Superior temporal gyrus (tissue), 1 donor: Measurements from ENCODE around the gene MAMDC4.
A peak's percentile ranks its signal among the peaks of the same experiment; 100 is the strongest.
"Not testable (repeated sequence)": the region's sequence is repeated elsewhere in the genome, so short reads cannot be mapped to it uniquely, and the experiment has no call there.

Source experiments
- DNase-seq: peaks from one replicate; pipeline ENCODE4 v3.0.0-alpha.2; 2016; ENCODE audit errors: extremely low spot score

Gene MAMDC4

DNA sequence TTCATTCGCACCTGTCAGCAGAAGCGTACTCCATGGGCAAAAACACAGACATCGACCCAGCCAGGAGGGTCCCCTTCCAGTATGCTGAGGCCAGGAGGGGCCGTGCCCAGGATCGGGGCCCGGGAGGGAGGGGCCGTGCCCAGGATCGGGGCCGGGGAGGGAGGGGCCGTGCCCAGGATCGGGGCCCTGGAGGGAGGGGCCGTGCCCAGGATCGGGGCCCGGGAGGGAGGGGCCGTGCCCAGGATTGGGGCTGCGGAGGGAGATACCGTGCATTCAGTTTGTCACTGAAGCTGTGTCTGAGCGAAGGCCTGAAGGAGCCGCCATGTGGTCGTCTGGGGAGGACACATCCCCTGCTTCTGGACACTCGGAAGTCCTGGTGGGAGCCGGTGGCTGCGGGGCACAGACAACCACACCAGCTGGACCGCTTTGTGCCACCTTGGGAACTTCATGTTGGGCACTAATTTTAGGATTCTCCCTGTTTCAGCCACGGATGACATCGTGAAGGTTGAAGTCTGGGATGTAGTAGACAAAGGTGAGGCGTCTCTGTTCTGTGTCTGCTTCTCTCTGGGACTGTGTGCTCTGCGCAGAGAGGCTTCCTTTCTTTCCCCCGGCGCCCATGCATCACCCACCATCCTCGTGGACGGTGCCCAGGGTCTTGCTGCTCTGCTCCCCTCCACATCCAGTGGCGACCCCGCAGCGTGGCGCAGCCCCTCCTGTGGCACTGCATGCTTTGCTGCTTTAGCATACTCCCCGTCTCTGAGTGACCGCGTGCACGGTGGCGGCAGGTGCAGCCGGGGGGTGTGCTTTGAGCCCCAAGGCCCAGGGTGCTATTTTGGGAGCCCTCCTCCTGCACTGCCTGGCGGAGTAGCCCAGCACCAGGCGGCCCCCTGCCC lies 26.6 kb upstream of the MAMDC4 start:
- no peak for DNase-seq

DNA sequence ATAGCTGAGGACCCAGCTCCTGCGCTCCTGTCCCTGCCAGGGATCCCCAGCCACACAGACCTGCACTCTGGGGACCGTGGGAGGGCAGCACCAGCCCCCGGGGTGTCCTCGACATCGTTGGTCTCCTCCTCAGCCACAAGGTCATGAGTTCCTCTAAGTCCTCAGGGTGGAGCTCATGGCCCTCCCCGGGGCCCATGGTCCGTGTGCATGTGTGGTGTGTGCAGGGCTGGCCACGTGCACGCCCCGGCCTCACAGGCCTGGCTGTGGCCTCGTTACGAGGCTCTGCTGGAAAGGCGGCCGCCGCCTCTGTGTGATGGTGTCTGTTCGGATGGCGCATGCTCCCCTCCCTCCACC lies 26.0 kb upstream of the MAMDC4 start:
- DNase-seq = no peak

DNA sequence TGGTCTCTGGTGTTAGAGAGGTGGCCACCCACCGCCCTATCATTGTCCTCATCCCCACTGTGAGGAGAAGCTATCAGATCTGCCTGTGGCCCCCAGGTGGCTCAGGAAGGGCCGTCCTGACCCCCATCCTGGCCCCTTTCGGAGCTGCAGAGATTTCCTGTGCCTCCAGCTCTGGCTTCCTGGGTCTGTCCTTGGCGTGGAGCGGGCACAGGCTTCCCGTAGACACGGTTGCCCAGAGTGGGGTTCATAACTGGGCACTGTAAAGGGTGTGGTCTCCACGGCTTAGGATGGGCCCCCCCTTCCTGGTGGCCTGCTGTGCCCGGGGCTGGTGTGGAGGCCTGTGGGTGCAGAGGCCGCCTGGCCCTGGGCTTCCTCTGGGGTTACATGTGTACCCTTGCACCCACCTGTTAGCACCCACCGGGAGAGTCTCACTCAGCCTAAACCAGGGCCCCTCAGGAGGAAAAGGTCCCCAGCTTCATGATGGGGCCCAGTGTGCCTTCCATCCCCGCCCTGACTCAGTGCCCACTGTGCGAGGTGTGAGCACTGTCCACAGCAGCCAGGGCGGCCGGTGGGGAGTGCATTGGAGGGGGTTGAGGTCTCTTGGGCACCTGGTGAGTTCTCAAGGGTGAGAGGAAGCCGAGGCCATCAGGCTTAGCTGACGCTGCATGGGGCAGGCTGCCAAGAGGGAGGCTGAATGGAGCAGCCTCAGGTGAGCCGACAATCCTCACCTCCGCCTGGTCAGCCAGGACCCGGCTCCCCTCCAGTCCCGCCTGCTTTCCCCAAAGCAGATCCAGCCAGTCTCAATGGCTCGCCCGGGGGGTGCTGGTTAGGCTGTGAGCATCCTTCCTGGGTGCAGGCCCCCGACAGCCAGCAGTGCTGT lies 25.2 kb upstream of the MAMDC4 start:
- DNase-seq = no peak

GRCh38 chr9:136827794-136828473 lies 24.2 kb upstream of the MAMDC4 start:
- no peak for DNase-seq

DNA sequence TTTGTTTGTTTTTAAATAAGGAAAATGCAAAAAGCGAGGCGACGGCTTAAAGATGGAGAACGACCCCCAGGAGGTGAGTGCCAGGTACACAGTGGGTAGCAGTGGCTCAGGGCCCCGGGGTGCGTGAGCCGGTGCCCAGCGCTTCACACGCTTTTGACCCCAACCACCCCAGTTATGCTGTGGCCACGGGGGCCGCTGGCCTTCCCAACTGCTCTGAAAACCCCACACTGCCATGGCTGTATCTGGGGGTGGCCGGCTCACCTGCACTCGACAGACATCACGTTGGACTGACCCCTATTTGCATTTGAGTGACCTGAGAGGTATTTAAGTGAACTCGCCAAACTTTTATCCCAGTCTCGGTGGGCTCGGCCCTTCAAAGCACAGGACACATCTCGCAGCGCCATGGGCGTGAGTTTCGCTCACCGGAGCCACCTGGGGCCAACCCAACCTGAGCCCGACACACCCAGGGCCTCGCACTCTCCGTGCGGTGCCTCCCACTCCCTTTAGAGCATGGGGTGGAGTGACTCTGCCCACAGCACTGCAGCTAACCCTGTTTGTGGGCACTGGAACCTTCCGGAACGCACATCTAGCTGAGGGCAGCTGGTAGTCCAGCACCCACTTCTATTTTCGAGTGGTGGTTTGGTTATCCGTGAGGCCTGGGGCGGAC lies 23.5 kb upstream of the MAMDC4 start:
- DNase-seq = no peak

GRCh38 chr9:136829412-136829811 lies 22.7 kb upstream of the MAMDC4 start:
- DNase-seq = no peak

DNA sequence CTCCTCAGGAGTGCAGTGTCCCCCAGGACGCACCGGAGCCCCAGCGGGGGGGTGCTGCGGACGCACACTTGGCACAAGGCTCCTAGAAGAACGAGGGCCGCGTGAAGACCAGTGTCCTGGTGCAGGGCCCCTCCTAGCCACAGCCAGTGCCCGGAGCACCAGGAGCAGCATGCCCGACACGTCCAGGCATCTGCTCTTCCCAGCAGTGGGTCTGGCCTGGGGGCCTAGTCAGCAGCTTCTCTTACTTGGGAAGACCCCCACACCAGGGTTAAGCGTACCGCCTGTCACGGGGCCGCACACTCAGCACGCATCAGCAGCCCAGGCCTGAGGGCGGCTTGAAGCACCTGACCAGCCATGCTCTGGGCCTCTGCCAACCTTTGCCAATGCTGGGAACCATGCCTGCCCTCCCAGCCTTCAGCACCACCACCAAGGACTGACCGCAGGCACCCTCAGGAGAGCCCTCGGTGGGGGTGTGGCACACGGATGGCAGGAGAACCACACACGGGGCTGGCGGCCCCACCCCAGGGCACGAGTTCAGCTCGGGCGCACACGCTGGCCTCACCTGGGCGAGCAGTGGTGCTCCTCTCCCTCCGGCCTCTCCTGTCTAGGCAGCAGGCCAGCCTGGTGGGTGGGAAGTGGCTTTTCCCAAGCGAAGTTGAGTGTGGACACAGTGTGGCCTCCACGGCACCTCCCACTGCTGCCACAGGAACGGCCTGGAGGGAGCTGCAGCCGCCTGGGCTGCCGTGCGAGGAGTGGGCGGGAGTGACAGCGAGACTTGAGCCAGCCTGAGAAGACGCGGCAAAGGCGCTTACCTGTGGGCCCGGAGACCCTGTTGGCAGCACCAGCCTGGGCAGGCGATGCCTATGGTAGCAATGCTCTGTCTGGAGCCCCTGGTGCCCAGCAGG lies 21.9 kb upstream of the MAMDC4 start:
- DNase-seq = no peak

DNA sequence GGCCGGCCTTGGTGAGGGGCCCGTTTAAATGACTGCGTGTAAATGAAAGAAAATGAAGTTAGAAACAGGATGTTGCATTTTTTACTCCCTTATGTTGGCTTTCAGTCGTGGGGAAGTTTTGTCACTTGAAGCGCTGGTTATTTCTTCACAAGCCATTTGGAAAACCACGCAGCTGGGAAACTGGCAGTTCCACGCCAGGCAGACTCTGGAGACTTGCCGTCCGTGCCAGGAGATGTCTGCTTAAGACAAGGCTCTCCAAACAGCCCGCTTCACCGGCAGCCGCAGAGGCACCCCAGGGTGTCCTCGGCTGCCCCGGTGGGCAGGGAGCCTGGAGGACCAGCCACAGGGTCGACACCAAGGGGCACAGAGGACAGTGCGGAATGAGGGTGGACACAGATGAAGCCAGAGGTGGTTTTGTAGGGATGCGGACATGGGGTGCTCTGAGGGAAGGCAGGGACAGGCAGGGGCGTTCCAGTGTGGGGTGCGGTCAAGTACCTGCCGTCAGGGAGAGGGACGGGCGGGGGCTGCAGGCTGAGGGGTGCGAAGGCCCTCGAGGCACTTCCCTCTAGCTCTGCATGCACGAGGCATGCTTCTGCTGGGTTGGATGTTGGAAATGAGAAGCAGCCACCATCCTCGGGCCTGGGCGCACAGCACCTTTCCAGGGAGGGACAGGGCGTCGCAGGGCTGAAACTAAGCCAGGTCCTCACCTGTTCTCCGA lies 21.0 kb upstream of the MAMDC4 start:
- DNase-seq = peak; percentile 43

- no peak for DNase-seq
Observed at GRCh38 chr9:136831720-136832104, 20.4 kb upstream of the MAMDC4 start.

DNA sequence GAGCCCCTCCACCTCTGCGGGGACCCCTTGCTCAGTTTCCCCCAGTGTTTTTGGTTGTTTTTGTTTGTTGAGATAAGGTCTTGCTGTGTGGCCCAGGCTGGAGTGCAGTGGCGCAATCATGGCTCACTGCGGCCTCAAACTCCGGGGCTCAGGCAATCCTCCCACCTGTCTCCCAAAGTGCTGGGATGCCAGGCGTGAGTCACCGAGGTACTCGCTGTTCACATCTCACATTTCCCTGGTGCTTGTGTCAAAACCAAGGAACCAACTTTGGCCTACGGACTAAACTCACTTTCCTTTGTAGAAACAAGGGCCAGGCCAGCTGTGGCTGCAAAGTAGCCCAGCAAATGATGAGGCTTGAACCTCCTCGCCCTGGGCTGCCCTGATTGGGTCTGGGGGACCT lies 19.6 kb upstream of the MAMDC4 start:
- DNase-seq = no peak

GRCh38 chr9:136833381-136834048 lies 18.6 kb upstream of the MAMDC4 start:
- not testable (repeated sequence) for DNase-seq

DNA sequence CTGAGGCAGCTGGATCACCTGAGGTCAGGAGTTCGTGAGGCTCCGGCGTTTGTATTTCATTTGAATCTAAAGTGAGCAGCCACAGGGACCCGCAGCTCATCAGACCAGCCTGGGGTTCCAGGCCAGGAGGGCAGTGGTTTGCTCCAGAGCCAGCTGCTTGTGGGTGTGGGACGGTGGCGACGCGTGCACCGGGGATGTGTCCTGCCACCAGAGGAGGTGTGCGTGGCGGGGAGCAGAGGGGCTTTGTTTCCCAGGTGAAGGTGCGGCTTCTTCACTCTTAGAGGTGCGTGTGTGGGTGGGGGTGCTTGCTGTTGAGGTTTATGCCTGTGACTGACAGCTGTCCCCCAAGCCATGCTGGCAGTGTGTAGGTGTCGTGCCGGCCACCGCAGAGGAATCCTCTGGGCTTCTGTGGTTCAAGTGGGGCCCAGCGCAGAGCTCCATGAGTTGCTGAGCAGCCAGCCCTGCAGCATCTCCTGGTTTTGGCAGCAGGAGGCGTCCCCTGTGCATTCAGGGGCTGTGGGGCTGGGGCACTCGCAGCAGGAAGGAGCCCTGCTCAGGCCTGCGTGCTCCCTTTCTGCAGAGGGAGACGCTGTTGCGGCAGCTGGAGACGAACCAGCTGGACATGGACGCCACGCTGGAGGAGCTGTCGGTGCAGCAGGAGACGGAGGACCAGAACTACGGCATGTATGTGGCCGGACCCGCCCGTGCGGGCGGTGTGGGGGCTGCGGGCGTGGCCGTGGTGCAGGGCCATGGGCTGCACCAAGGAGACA lies 16.8 kb upstream of the MAMDC4 start:
- DNase-seq = no peak

DNA sequence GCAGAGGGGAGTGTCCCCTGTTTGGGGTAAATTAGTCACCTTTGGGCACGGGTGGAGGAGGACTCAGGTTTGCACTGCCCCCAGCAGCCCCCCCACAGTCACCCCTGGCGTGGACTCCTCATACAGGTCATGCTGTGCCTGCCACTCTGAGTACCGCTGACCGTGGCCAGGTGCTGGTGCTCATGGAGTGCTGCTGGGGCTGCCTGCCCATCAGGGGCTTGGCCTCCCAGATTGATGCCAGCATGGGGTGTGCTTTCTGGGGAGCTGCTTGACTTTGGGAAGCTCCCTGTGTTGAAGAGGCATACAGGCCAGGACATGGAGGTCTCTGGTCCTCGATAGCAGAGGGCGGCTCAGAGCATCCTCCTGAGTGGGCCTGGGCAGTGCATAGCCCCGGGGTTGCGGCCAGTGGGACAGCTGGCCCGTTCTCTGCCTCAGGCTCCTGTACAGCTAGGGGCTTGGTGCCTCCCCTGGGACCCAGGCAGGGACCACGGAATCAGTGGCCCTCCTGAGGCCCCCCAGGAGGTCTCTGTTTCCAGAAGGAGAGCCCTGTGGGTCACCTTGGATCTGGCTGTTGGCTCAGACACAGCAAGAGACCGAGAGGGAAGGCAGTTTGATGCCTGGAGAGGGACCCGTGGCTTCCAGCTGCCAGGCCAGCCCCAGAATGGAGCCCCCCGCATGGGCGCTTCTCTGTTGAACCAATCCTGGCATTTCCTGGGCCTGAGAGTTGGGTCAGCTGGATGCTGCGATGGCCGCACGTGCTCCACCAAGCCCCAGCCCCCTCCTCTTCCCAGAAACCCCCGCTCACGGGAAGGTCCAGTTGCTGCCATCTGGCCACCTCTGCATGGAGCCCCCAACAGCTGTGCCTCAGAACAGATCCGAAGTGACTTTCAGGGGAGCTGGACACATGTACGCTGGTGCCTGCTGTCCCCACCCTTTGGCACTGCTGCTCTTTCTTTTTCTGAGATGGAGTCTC lies 15.9 kb upstream of the MAMDC4 start:
- DNase-seq = no peak

GRCh38 chr9:136837146-136837855 lies 14.8 kb upstream of the MAMDC4 start:
- DNase-seq = no peak

- not testable (repeated sequence) for DNase-seq
Observed at GRCh38 chr9:136837856-136838277, 14.3 kb upstream of the MAMDC4 start.

DNA sequence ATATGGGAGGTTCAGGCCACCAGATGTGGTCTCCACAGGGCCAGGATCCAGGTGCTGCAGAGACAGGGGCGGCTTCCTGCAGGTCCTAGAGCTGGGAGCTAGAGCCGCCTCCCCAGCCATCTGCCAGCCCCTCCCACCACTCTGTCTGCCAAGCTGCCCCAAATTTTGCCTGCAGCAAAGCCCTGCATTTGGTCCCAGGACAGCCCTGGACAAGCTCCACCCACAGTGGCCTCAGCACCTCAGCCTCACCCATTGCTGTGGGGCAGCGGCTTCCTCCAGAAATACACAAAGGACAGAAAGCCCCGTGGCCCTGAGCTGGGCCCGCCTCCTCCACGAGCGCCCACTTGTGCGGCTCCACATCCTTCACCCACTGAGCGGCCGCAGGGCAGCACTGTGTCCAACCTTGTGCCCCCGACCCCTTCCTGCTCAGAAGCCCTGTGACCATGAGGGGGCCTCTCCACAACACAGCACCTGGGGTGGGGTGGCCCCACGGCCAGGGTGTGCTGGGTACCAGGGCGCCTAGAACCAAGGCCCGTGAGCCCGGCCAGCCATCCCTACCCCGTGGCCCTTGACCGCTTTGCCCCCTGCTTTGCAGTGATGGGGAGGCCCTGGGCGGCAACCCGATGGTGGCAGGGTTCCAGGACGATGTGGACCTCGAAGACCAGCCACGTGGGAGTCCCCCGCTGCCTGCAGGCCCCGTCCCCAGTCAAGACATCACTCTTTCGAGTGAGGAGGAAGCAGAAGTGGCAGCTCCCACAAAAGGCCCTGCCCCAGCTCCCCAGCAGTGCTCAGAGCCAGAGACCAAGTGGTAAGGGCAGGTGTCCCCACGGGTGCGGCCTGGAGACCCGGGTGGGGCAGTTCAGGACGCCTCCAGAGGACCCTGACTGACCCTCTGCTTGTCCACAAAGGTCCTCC lies 13.6 kb upstream of the MAMDC4 start:
- DNase-seq = no peak
